GM18508 (cell line): Measurements from ENCODE around the gene STRN4.
"Not testable (repeated sequence)": the region's sequence is repeated elsewhere in the genome, so short reads cannot be mapped to it uniquely, and the experiment has no call there.

Experiments
- ATAC-seq: cut with Tn5 transposase; IDR thresholded peaks from one replicate; pipeline ENCODE4 v1.9.1; 2021; ENCODE audit warnings: moderate number of reproducible peaks; ENCODE audit not compliant: insufficient read depth, unreplicated experiment

The STRN4 gene

GRCh38 chr19:46715975-46716671 lies 30.1 kb downstream of the STRN4 start:
- ATAC-seq = no peak

- ATAC-seq = no peak
Measured at GRCh38 chr19:46715620-46715974, 30.7 kb downstream of the STRN4 start.

GRCh38 chr19:46714444-46715106 lies 31.7 kb downstream of the STRN4 start:
- ATAC-seq = no peak

GRCh38 chr19:46713781-46714443 lies 32.3 kb downstream of the STRN4 start:
- no peak for ATAC-seq

- not testable (repeated sequence) for ATAC-seq
Measured at GRCh38 chr19:46712768-46713338, 33.4 kb downstream of the STRN4 start.

GRCh38 chr19:46710687-46711086 lies 35.6 kb downstream of the STRN4 start:
- ATAC-seq = no peak

- no peak for ATAC-seq
Measured at GRCh38 chr19:46704379-46705076, 41.7 kb downstream of the STRN4 start.

- no peak for ATAC-seq
Measured at GRCh38 chr19:46700704-46701103, 45.5 kb downstream of the STRN4 start.

GRCh38 chr19:46698395-46699321 lies 47.6 kb downstream of the STRN4 start:
- no peak for ATAC-seq

- ATAC-seq = no peak
Measured at GRCh38 chr19:46697204-46697960, 48.9 kb downstream of the STRN4 start.

GRCh38 chr19:46696866-46697203 lies 49.4 kb downstream of the STRN4 start:
- ATAC-seq = no peak

- no peak for ATAC-seq
Measured at GRCh38 chr19:46696052-46696451, 50.2 kb downstream of the STRN4 start.

- ATAC-seq = no peak
Measured at GRCh38 chr19:46693760-46694159, 52.5 kb downstream of the STRN4 start.

GRCh38 chr19:46692918-46693722 lies 53.1 kb downstream of the STRN4 start:
- ATAC-seq = no peak

GRCh38 chr19:46691948-46692347 lies 54.3 kb downstream of the STRN4 start:
- ATAC-seq = no peak

- ATAC-seq = no peak
Measured at GRCh38 chr19:46691104-46691503, 55.1 kb downstream of the STRN4 start.

- no peak for ATAC-seq
Measured at GRCh38 chr19:46689358-46689757, 56.9 kb downstream of the STRN4 start.

GRCh38 chr19:46687438-46688145 lies 58.7 kb downstream of the STRN4 start:
- ATAC-seq = no peak
